HepG2 (cell line): ENCODE data around the gene KRT82.

ENCODE experiments used
- CBX1 ChIP-seq: IDR thresholded peaks from one replicate; pipeline ENCODE4 v1.6.1; 2016; ENCODE audit warnings: antibody characterized with exemption, low read depth
- EP300 ChIP-seq, 3 experiments: sonication (generic) in 1 of 3; formaldehyde crosslinking in 1 of 3; IDR thresholded peaks; 2 replicates each; pipeline versions ENCODE4 v1.5.1 to v1.6.1; 2011 to 2020; ENCODE audit warnings: low read depth in 2 of 3, low read length in 2 of 3, borderline replicate concordance in 1 of 3, improper control_type of control experiment in 1 of 3, mild to moderate bottlenecking in 1 of 3, missing genetic modification reagents in 1 of 3, moderate library complexity in 1 of 3
- POLR2A ChIP-seq, 2 experiments: IDR thresholded peaks; 2 replicates each; pipeline ENCODE4 v1.6.1; 2011; ENCODE audit warnings: low read depth in 2 of 2, low read length in 2 of 2, mild to moderate bottlenecking in 1 of 2, moderate library complexity in 1 of 2; ENCODE audit not compliant: insufficient read depth in 1 of 2
- RAD21 ChIP-seq: fragments of 450-650 bp; formaldehyde crosslinking; IDR thresholded peaks from 2 replicates; pipeline ENCODE4 v1.5.0; 2020; ENCODE audit warnings: mild to moderate bottlenecking
- RFXANK ChIP-seq: IDR thresholded peaks from 2 replicates; pipeline ENCODE4 v1.6.1; 2016
- RORA ChIP-seq: sonication (generic); formaldehyde crosslinking; IDR thresholded peaks from 2 replicates; pipeline ENCODE4 v1.5.0; 2020; ENCODE audit warnings: mild to moderate bottlenecking, missing genetic modification reagents, moderate library complexity
- SALL1 ChIP-seq: sonication (generic); formaldehyde crosslinking; IDR thresholded peaks from 2 replicates; pipeline ENCODE4 v1.8.0; 2022; ENCODE audit warnings: mild to moderate bottlenecking, missing genetic modification reagents
- SETDB1 ChIP-seq: sonication (generic); formaldehyde crosslinking; IDR thresholded peaks from 2 replicates; pipeline ENCODE4 v1.5.1; 2020; ENCODE audit warnings: missing genetic modification reagents, mild to moderate bottlenecking, borderline replicate concordance
- SIN3A ChIP-seq: IDR thresholded peaks from 2 replicates; pipeline ENCODE4 v1.6.1; 2011; ENCODE audit warnings: low read depth, mild to moderate bottlenecking, control low read depth, low read length, borderline replicate concordance
- SKI ChIP-seq: fragments of 450-650 bp; IDR thresholded peaks from one replicate; pipeline ENCODE4 v1.6.1; 2018; ENCODE audit warnings: mild to moderate bottlenecking; ENCODE audit not compliant: partially characterized antibody
- ZFP37 ChIP-seq: sonication (generic); formaldehyde crosslinking; IDR thresholded peaks from 2 replicates; pipeline ENCODE4 v1.4.0; 2020; ENCODE audit warnings: missing genetic modification reagents, borderline replicate concordance
- ZNF773 ChIP-seq: sonication (generic); formaldehyde crosslinking; IDR thresholded peaks from 2 replicates; pipeline ENCODE4 v1.4.0; 2020; ENCODE audit warnings: missing genetic modification reagents, borderline replicate concordance

DNA sequence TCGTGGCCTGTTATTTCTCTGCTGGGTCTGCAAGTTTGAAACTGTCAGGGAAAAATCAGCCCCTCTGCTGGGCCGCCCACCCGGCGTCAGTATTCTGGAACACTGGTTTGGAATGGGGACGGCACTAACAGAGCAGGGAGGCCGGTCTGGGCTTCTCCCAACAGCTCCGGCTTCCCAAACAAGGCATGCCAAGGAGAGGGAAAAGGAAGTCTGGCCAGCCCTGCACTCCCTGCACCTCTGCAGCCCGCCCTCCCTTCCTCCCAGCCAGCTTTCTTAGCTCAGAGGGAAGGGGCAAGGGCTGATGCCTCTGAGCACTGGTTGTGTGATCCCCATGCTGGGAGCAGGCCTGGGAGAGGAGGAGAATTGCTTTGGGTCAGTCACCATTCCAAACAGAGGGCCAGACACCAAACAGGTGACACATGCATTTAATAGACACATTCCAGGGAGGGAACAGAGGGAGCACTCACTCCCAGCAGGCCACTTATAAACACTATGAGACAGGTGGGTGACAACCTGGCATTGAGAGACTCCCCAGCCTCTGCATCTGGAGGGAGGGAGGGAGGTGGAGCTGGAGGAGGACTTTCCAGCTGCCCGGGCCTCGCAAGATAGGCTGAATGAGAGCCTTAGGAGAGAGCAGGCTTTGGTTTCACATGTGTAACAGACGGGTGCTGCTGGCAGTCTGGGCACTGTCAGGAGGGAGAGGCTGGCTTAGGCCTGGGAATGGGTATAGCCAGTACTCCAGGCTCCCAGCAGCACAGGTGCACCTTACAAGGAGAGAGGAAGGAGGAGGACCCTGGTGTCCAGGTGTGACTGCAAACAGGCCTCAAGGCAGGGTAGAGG lies 17.7 kb upstream of the KRT82 start:
- TF ChIP-seq SIN3A = no peak
- no peak for TF ChIP-seq ZFP37 (CRISPR knock-in tag)
- TF ChIP-seq RORA (CRISPR knock-in tag) = no peak
- no peak for TF ChIP-seq RAD21 (CRISPR knock-in tag)
- TF ChIP-seq CBX1 = no peak
- no peak for TF ChIP-seq SETDB1
- no peak for TF ChIP-seq POLR2A (IDR thresholded peaks at IDR 0.05; ENCODE audit: insufficient read depth in 1 of 2, low read depth in 2 of 2, low read length in 2 of 2)
- no peak for TF ChIP-seq SKI
- no peak for TF ChIP-seq ZNF773 (CRISPR knock-in tag)
- no peak for TF ChIP-seq SALL1
- TF ChIP-seq EP300 (IDR thresholded peaks at IDR 0.05; ENCODE audit: low read depth in 2 of 2, low read length in 2 of 2) = no peak
- TF ChIP-seq EP300 (CRISPR knock-in tag; IDR thresholded peaks at IDR 0.05; ENCODE audit: borderline replicate concordance) = no peak
- no peak for TF ChIP-seq RFXANK (CRISPR knock-in tag)
